ENCODE results near the gene KLHL21. TPM values are rescaled to one million over a fixed set of nuclear protein-coding genes. Genes with fewer than 3 reads are reported as not detected.

KLHL21 gene
- total RNA-seq, 2 experiments from 2014 or later: 32.0 to 33.5 TPM

DNA sequence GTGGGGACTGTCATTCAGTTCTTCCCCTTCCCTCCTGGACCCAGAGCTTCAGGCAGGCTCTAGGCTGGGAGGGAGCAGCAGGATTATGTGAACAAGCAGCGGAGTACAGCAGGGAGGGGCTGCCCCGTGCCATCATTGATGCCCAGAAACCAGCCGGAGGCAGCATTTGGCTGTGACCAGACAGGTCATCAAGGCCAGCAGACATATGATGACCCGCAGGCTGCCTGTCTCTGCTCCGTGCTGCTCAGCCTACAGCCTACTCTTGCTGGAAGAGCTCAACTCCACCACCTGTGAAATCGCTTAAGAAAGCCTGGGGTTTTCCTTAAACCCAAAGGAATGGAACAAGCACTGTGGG, 4.9 kb downstream of the KLHL21 start:
- H3K36me3 ChIP-seq (ENCODE audit: insufficient read depth, low read length): peaks cover 60% of the 10 kb centered on the region
- H3K4me1 Mint-ChIP-seq (ENCODE audit: low read depth): peaks cover 51% of the 10 kb centered on the region
- H3K36me3 Mint-ChIP-seq (ENCODE audit: low read depth): peaks cover 65% of the 10 kb centered on the region
- ATAC-seq (ENCODE audit: poor library complexity): no peak
- H3K27me3 Mint-ChIP-seq: no peaks in the 10 kb centered on the region
- H3K4me3 Mint-ChIP-seq: no peak overlapping the region
- POLR2A ChIA-PET: interaction anchor here (1.1 to 2.0 kb wide), 5 partner anchors 8 to 137 kb away, joined by 3 to 11 read pairs (median 6); partner anchors contain the start of genes NOL9 and ZBTB48
- H3K9me3 ChIP-seq (ENCODE audit: control insufficient read depth in 1 of 2, insufficient read depth in 1 of 2, low read length in 2 of 2): no peaks in the 10 kb centered on the region
- CTCF ChIA-PET: no interaction called here
- TF ChIP-seq, protein P1, sequence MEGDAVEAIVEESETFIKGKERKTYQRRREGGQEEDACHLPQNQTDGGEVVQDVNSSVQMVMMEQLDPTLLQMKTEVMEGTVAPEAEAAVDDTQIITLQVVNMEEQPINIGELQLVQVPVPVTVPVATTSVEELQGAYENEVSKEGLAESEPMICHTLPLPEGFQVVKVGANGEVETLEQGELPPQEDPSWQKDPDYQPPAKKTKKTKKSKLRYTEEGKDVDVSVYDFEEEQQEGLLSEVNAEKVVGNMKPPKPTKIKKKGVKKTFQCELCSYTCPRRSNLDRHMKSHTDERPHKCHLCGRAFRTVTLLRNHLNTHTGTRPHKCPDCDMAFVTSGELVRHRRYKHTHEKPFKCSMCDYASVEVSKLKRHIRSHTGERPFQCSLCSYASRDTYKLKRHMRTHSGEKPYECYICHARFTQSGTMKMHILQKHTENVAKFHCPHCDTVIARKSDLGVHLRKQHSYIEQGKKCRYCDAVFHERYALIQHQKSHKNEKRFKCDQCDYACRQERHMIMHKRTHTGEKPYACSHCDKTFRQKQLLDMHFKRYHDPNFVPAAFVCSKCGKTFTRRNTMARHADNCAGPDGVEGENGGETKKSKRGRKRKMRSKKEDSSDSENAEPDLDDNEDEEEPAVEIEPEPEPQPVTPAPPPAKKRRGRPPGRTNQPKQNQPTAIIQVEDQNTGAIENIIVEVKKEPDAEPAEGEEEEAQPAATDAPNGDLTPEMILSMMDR (IDR thresholded peaks at IDR 0.05): no peak
- H3K9me3 Mint-ChIP-seq: no peaks in the 10 kb centered on the region
- peaks cover 69% of the 10 kb centered on the region for H3K4me1 ChIP-seq (ENCODE audit: insufficient read depth, low read length)
- DNase-seq: no peak
- intact Hi-C loops (cut with DNase I, micrococcal nuclease): no loop called here
- no peak overlapping the region for H3K27ac ChIP-seq (ENCODE audit: low read depth in 1 of 2, low read length in 2 of 2)
- no peak overlapping the region for H3K4me3 ChIP-seq (ENCODE audit: low read length)
- no peaks in the 10 kb centered on the region for H3K27me3 ChIP-seq (ENCODE audit: control insufficient read depth in 1 of 2, insufficient read depth in 2 of 2, low read length in 2 of 2)
- no peak overlapping the region for H3K27ac Mint-ChIP-seq

DNA sequence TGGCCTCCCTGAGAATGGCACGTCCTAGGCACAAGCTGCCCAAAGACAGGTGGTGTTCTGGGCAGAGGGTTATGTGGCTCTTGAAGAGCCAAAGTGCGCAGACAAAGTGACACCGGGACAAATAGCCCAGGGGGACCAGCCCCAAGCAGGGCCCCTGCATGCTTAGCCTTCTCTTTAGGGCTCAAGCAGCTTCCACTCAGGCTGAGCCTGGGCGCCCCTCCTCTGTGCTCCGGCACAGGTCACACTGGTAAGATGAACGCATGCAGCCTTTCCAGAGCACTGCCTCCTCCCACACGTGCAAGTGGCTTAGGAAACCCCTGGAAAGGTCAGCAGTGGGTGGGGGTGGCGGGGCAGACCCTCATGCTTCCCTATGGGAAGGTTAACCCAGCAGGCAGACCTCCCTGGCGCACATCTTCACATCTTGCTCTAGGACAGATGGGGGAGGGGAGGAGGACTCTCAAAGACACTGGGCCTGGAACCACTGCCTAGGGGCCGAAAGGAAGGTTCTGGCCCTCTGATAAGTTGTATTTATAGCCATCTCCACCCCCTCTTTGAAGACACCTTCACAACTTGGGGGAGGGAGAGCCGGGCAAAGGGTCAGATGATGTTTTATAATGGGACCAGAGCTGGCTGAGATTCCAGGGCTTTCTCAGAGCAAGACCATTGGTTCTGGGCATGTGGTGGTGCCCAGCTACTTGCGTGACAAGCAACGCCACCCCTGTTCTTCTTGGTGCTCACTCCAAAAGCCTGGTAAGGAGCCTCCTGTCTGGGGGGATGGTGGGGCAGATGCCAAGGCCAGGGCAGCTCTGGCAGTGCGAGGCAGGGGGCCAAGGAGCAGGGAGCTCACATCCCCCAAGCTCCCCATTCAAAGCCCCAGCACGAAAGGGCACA, 5.5 kb downstream of the KLHL21 start:
- H3K4me3 ChIP-seq (ENCODE audit: low read length): no peak overlapping the region
- DNase-seq (peak in 1 of 14 experiments; percentile 9), ATAC-seq (ENCODE audit: poor library complexity) (no peak)
- Mint-ChIP-seq H3K9me3 (no peaks in the 10 kb centered on the region), H3K27ac (peak overlapping the region; percentile 56), H3K4me1 (ENCODE audit: low read depth) (peaks cover 52% of the 10 kb centered on the region), H3K4me3 (peak overlapping the region; percentile 56), H3K36me3 (ENCODE audit: low read depth) (peaks cover 65% of the 10 kb centered on the region), H3K27me3 (no peaks in the 10 kb centered on the region)
- H3K36me3 ChIP-seq (ENCODE audit: insufficient read depth, low read length): peaks cover 66% of the 10 kb centered on the region
- intact Hi-C loops (cut with DNase I, micrococcal nuclease): no loop called here
- CTCF ChIA-PET: no interaction called here
- TF ChIP-seq, protein P1 (IDR thresholded peaks at IDR 0.05): no peak
- POLR2A ChIA-PET: interaction anchor here (1.1 to 2.0 kb wide), 5 partner anchors 8 to 136 kb away, joined by 3 to 11 read pairs (median 6); partner anchors contain the start of genes NOL9 and ZBTB48
- H3K9me3 ChIP-seq (ENCODE audit: control insufficient read depth in 1 of 2, insufficient read depth in 1 of 2, low read length in 2 of 2): no peaks in the 10 kb centered on the region
- no peaks in the 10 kb centered on the region for H3K27me3 ChIP-seq (ENCODE audit: control insufficient read depth in 1 of 2, insufficient read depth in 2 of 2, low read length in 2 of 2)
- no peak overlapping the region for H3K27ac ChIP-seq (ENCODE audit: low read depth in 1 of 2, low read length in 2 of 2)
- H3K4me1 ChIP-seq (ENCODE audit: insufficient read depth, low read length): peaks cover 76% of the 10 kb centered on the region

DNA sequence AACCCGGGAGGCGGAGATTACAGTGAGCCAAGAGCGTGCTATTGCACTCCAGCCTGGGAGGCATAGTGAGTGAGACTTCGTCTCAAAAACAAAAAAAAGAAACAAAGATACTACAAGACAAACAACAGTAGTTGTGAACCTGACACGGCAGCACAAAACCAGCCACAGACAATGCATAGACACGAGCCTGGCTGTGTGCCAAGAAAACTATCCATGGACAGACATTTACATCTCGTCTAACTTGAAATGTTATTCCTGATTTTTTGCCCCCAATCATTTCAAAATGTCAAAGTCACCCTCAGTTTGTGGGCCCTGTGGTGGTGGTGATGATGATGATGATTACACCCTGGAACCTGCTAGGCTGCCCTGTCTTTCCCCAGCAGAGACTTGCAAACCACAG, 6.3 kb downstream of the KLHL21 start:
- ChIA-PET CTCF (no interaction called here), POLR2A (no interaction called here)
- Mint-ChIP-seq H3K4me1 (ENCODE audit: low read depth) (peaks cover 57% of the 10 kb centered on the region), H3K27me3 (no peaks in the 10 kb centered on the region), H3K4me3 (peak overlapping the region; percentile 51), H3K9me3 (no peaks in the 10 kb centered on the region), H3K27ac (peak overlapping the region; percentile 56), H3K36me3 (ENCODE audit: low read depth) (peaks cover 62% of the 10 kb centered on the region)
- Histone ChIP-seq H3K27me3 (ENCODE audit: control insufficient read depth in 1 of 2, insufficient read depth in 2 of 2, low read length in 2 of 2) (no peaks in the 10 kb centered on the region), H3K27ac (ENCODE audit: low read depth in 1 of 2, low read length in 2 of 2) (no peak overlapping the region), H3K9me3 (ENCODE audit: control insufficient read depth in 1 of 2, insufficient read depth in 1 of 2, low read length in 2 of 2) (no peaks in the 10 kb centered on the region), H3K36me3 (ENCODE audit: insufficient read depth, low read length) (peaks cover 74% of the 10 kb centered on the region), H3K4me1 (ENCODE audit: insufficient read depth, low read length) (peaks cover 79% of the 10 kb centered on the region), H3K4me3 (ENCODE audit: low read length) (no peak overlapping the region)
- intact Hi-C loops (cut with DNase I, micrococcal nuclease): no loop called here
- DNase-seq (peak in 1 of 14 experiments; percentile 8), ATAC-seq (ENCODE audit: poor library complexity) (no peak)
- TF ChIP-seq, protein P1 (IDR thresholded peaks at IDR 0.05): no peak

Data from CD4-positive, alpha-beta T cell (primary cell).